ENCODE measurements around the gene ARL13B.

The ARL13B gene

GRCh38 chr3:94093151-94093550 is 113.2 kb downstream of the ARL13B start:
- Histone ChIP-seq H3K27me3 (replicated peaks; ENCODE audit: control insufficient read depth, insufficient read depth, low read length, poor library complexity, severe bottlenecking) (no peaks in the 10 kb centered on the region), H3K36me3 (ENCODE audit: control insufficient read depth, insufficient read depth, low read length) (peaks cover 10% of the 10 kb centered on the region), H3K27ac (ENCODE audit: insufficient read depth, low read length, poor library complexity, severe bottlenecking) (no peak overlapping the region), H3K9me3 (ENCODE audit: control insufficient read depth, low read length) (no peaks in the 10 kb centered on the region), H3K4me1 (ENCODE audit: control insufficient read depth, insufficient read depth, low read length, poor library complexity, severe bottlenecking) (no peaks in the 10 kb centered on the region), H3K4me3 (ENCODE audit: insufficient read depth, low read depth, low read length, poor library complexity, severe bottlenecking) (no peak overlapping the region)
- DNase-seq, result no peak

- no peak overlapping the region for H3K27ac ChIP-seq (ENCODE audit: insufficient read depth, low read length, poor library complexity, severe bottlenecking)
- H3K36me3 ChIP-seq (ENCODE audit: control insufficient read depth, insufficient read depth, low read length), result peaks cover 29% of the 10 kb centered on the region
Observed at GRCh38 chr3:94095111-94095510, 115.2 kb downstream of the ARL13B start.

GRCh38 chr3:94098452-94098851 is 118.5 kb downstream of the ARL13B start:
- no peaks in the 10 kb centered on the region for H3K27me3 ChIP-seq (replicated peaks; ENCODE audit: control insufficient read depth, insufficient read depth, low read length, poor library complexity, severe bottlenecking)
- no peaks in the 10 kb centered on the region for H3K9me3 ChIP-seq (ENCODE audit: control insufficient read depth, low read length)
- H3K4me3 ChIP-seq (ENCODE audit: insufficient read depth, low read depth, low read length, poor library complexity, severe bottlenecking), result no peak overlapping the region
- no peak overlapping the region for H3K27ac ChIP-seq (ENCODE audit: insufficient read depth, low read length, poor library complexity, severe bottlenecking)
- H3K4me1 ChIP-seq (ENCODE audit: control insufficient read depth, insufficient read depth, low read length, poor library complexity, severe bottlenecking), result no peaks in the 10 kb centered on the region
- peaks cover 34% of the 10 kb centered on the region for H3K36me3 ChIP-seq (ENCODE audit: control insufficient read depth, insufficient read depth, low read length)
- DNase-seq, result no peak

More at GRCh38 chr3:94095111-94095510, 115.2 kb downstream of the ARL13B start:
- Histone ChIP-seq H3K9me3 (ENCODE audit: control insufficient read depth, low read length) (no peaks in the 10 kb centered on the region), H3K27me3 (replicated peaks; ENCODE audit: control insufficient read depth, insufficient read depth, low read length, poor library complexity, severe bottlenecking) (no peaks in the 10 kb centered on the region), H3K4me1 (ENCODE audit: control insufficient read depth, insufficient read depth, low read length, poor library complexity, severe bottlenecking) (no peaks in the 10 kb centered on the region), H3K4me3 (ENCODE audit: insufficient read depth, low read depth, low read length, poor library complexity, severe bottlenecking) (no peak overlapping the region)
- DNase-seq, result no peak

GRCh38 chr3:94099311-94099710 is 119.4 kb downstream of the ARL13B start:
- Histone ChIP-seq H3K4me1 (ENCODE audit: control insufficient read depth, insufficient read depth, low read length, poor library complexity, severe bottlenecking) (no peaks in the 10 kb centered on the region), H3K27me3 (replicated peaks; ENCODE audit: control insufficient read depth, insufficient read depth, low read length, poor library complexity, severe bottlenecking) (no peaks in the 10 kb centered on the region), H3K9me3 (ENCODE audit: control insufficient read depth, low read length) (no peaks in the 10 kb centered on the region), H3K36me3 (ENCODE audit: control insufficient read depth, insufficient read depth, low read length) (peaks cover 37% of the 10 kb centered on the region), H3K27ac (ENCODE audit: insufficient read depth, low read length, poor library complexity, severe bottlenecking) (no peak overlapping the region), H3K4me3 (ENCODE audit: insufficient read depth, low read depth, low read length, poor library complexity, severe bottlenecking) (no peak overlapping the region)
- no peak for DNase-seq

- no peak for DNase-seq
- Histone ChIP-seq H3K27me3 (replicated peaks; ENCODE audit: control insufficient read depth, insufficient read depth, low read length, poor library complexity, severe bottlenecking) (no peaks in the 10 kb centered on the region), H3K27ac (ENCODE audit: insufficient read depth, low read length, poor library complexity, severe bottlenecking) (no peak overlapping the region), H3K4me1 (ENCODE audit: control insufficient read depth, insufficient read depth, low read length, poor library complexity, severe bottlenecking) (no peaks in the 10 kb centered on the region), H3K36me3 (ENCODE audit: control insufficient read depth, insufficient read depth, low read length) (peaks cover 35% of the 10 kb centered on the region), H3K9me3 (ENCODE audit: control insufficient read depth, low read length) (no peaks in the 10 kb centered on the region), H3K4me3 (ENCODE audit: insufficient read depth, low read depth, low read length, poor library complexity, severe bottlenecking) (no peak overlapping the region)
Observed at GRCh38 chr3:94101860-94102259, 121.9 kb downstream of the ARL13B start.
